CD1c-positive myeloid dendritic cell (primary cell): Measurements from ENCODE around the gene CHRND.
"Not testable (repeated sequence)": the region's sequence is repeated elsewhere in the genome, so short reads cannot be mapped to it uniquely, and the experiment has no call there.

Experiments
- DNase-seq: peaks from one replicate; pipeline ENCODE4 v3.0.0-alpha.2; 2016; ENCODE audit errors: extremely low spot score

The CHRND gene

GRCh38 chr2:232541961-232542714, 16.2 kb downstream of the CHRND start:
- no peak for DNase-seq

GRCh38 chr2:232542715-232543467, 16.9 kb downstream of the CHRND start:
- DNase-seq, result no peak

- DNase-seq, result no peak
Measured at GRCh38 chr2:232543491-232543890, 17.5 kb downstream of the CHRND start.

DNA sequence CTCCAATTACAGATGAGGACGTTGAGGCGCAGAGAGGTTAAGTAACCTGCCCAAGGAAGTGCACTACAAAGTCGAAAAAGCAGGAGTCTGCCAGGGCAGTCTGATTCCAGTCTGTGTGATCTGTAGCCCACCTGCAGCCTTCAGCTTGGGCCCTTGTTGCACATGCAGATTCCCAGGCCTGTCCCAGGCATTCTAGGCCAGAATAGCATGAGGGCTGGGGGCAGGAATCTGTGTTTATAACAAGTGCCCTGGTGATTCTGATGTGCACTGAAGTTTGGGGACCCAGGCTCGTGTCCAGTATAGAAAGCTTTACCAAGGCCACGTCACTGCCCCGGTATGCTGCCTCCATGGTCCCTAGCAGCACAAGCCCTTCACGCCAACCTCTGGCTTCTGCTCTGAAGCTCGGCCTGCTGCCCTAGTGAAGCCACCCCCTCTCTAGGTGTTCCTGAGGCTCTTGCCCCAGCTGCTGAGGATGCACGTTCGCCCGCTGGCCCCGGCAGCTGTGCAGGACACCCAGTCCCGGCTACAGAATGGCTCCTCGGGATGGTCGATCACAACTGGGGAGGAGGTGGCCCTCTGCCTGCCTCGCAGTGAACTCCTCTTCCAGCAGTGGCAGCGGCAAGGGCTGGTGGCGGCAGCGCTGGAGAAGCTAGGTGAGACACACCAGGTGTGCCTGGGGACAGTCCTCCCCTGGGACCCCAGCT, 18.1 kb downstream of the CHRND start:
- no peak for DNase-seq

DNA sequence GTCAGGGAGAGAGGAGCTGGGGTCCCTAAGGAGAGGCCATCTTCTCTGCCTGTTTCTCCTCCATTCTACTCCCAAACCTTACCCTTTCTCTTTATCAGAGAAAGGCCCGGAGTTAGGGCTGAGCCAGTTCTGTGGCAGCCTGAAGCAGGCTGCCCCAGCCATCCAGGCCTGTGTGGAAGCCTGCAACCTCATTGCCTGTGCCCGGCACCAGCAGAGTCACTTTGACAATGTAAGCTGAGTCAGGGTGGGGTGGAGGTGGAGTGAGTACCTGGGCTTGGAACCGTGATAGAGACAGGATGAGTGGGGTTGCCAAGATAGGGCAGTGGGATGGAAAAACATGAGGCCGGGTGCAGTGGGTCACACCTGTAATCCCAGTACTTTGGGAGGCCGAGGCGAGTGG, 18.7 kb downstream of the CHRND start:
- DNase-seq, result no peak

DNA sequence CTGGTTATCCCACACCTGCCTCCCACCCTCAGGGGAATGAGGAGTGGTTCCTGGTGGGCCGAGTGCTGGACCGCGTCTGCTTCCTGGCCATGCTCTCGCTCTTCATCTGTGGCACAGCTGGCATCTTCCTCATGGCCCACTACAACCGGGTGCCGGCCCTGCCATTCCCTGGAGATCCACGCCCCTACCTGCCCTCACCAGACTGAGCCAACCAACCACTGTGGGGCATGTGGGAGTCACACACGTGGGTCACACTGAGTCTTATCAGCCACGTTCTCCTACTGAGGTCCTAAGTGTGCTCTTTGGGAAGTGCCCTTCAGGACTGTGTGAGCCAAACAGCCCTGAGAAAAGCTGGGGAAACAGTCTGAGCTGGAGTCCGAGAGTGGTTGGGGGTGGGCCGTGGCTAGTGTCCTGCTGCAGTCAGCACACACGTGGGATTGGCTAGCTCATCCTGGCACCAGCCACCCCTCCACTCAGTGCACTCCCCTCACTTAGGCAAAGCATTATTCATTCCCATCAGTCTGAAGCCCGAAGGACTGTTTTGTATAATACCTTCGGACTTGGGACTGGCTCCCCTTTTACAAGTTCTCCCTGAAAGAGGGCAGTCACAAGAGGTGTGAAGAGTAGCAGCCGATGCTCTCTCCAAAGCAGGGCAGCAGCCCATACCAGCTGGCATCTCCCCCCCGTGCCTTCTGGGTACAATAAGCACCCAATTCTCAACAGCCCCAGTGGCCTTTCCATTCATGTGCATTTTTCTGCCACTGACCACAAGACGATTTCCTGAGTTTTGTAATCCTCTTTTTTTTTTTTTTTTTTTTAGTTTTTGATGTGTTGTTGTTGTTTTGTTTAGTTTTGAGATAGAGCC, 19.8 kb downstream of the CHRND start:
- DNase-seq, result no peak

- DNase-seq, result no peak
Measured at GRCh38 chr2:232547991-232548390, 22.0 kb downstream of the CHRND start.

- DNase-seq, result no peak
Measured at GRCh38 chr2:232549655-232550353, 23.8 kb downstream of the CHRND start.

GRCh38 chr2:232550354-232551249, 24.6 kb downstream of the CHRND start, which contains the start of the genes EIF4E2 and TIGD1:
Gene EIF4E2 (plus strand): TSS chr2:232550689. CDS start chr2:232550725, 36 bp downstream.
Gene TIGD1 (minus strand): TSS chr2:232550557. CDS start chr2:232549882, 675 bp downstream.
- peak; percentile 97 for DNase-seq

DNA sequence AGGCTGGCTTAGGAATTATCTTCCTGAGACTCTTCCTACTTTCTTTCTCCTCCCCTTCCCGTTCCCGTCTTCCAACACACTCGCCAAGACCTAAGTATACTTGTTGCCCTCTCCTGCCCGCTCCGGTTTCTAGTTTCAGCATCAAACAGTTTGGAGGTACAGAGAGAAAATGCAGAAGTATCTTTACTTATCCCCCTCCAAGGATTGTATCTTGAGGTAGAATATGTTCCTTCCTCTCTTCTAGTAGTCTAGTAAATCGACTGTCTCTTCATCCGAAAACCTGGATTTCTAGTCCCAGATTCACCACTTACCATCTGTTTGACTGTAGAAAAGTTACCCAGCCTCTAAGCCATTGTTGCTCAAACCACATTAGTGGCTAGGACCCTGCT, 25.3 kb downstream of the CHRND start:
- DNase-seq, result no peak

DNA sequence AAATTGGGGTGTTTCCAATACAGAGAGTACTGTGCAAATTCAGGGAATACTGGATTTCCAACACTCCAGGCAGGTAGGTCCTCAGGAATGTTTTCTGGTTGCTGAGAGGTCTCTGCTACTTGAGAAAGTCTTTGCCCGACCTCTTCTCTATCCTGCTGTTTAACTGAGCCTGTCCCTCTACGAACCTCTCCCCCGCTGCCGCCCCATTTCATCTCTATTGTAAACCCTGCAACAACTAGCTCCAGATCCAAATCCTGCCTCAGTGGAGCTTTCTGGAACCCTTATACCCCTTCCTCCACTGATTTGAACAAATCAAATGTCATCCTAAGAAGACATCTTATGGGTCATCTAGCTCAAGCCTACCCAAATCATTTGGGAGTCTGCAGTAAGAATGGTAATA, 25.8 kb downstream of the CHRND start:
- DNase-seq, result no peak

GRCh38 chr2:232556426-232556825, 30.5 kb downstream of the CHRND start:
- no peak for DNase-seq

DNA sequence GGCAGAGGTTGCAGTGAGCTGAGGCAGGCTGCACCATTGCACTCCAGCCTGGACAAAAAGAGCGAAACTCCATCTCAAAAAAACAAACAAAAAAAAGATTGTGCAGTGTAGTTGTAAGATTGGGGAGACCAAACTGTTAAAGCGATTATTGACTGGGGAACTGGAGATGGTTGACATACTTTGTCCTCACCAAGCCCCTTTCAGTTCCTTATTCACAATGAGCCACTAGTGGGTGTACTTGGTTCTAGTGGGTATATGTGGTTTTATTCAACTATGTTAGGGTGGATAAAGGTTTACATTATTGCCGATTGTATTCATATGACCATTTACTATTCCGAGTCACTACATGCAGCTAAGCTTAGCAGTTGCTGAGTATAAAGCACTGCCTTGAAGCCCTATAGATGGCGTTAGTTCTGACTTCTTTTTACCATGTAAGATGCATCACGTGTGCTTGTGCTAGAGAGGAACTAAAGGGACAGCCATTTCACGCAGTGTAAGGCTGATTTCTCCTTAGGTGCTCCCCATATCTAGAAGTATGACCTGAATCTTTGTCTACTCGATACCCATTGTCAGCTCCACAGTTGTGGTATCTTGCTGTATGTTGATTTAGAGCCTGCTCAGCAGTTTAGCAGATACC, 36.7 kb downstream of the CHRND start:
- peak; percentile 71 for DNase-seq

GRCh38 chr2:232563580-232563979, 37.6 kb downstream of the CHRND start:
- no peak for DNase-seq

GRCh38 chr2:232567721-232568120, 41.8 kb downstream of the CHRND start:
- no peak for DNase-seq

DNA sequence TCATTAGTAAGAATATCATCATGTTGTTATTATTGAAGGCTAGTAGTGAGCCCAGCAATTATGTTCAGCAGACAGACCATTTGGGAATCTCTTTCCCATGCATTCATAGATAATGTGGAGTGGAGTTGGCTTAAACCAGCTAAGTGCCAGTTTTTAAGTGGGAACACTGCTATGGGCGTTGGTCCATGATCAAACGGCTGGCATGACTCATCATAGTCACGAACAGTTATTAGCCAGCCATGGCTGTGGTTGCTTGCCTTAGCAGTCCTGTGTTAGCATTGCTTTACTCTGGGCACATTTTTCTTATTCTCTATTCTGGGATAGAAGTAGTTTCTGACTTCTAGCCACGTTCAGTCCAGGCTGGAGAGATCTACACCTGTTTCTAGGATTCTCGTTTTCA, 42.2 kb downstream of the CHRND start:
- peak; percentile 57 for DNase-seq

- DNase-seq, result peak; percentile 33
Measured at GRCh38 chr2:232569541-232569940, 43.6 kb downstream of the CHRND start.

GRCh38 chr2:232570481-232570880, 44.5 kb downstream of the CHRND start:
- DNase-seq, result not testable (repeated sequence)

- DNase-seq, result no peak
Measured at GRCh38 chr2:232571026-232571474, 45.1 kb downstream of the CHRND start.
